GM19328 (cell line): ENCODE data around the gene PLA2G3.

ENCODE experiments used
- ATAC-seq: cut with Tn5 transposase; IDR thresholded peaks from one replicate; pipeline ENCODE4 v1.9.1; 2021; ENCODE audit warnings: mild to moderate bottlenecking, moderate library complexity; ENCODE audit not compliant: unreplicated experiment

The PLA2G3 gene

GRCh38 chr22:31088233-31088986 is 51.9 kb downstream of the PLA2G3 start:
- ATAC-seq = no peak

- no peak for ATAC-seq
These were observed 52.5 kb downstream of the PLA2G3 start for GRCh38 chr22:31087744-31088215.

- ATAC-seq = no peak
These were observed 53.5 kb downstream of the PLA2G3 start for GRCh38 chr22:31086703-31087330.

- ATAC-seq = no peak
These were observed 54.4 kb downstream of the PLA2G3 start for GRCh38 chr22:31085928-31086327.

- no peak for ATAC-seq
These were observed 54.8 kb downstream of the PLA2G3 start for GRCh38 chr22:31085493-31085824.

GRCh38 chr22:31084811-31085492 is 55.4 kb downstream of the PLA2G3 start:
- peak; percentile 58 for ATAC-seq
